ELF-1 (cell line): Measurements from ENCODE around the gene GSX1.

ENCODE experiments used
- DNase-seq: peaks from one replicate; pipeline ENCODE4 v3.0.0-alpha.2; 2016; ENCODE audit warnings: low read depth, low spot score

GSX1 gene

GRCh38 chr13:27830010-27830409 is 37.7 kb downstream of the GSX1 start:
- DNase-seq = peak; percentile 83

- DNase-seq = no peak
These were observed 40.9 kb downstream of the GSX1 start for GRCh38 chr13:27833206-27833605.

GRCh38 chr13:27834095-27834494 is 41.8 kb downstream of the GSX1 start:
- no peak for DNase-seq

GRCh38 chr13:27835799-27836198 is 43.5 kb downstream of the GSX1 start:
- no peak for DNase-seq

- no peak for DNase-seq
These were observed 47.7 kb downstream of the GSX1 start for GRCh38 chr13:27839809-27840467.

- no peak for DNase-seq
These were observed 50.3 kb downstream of the GSX1 start for GRCh38 chr13:27842571-27842970.
